ENCODE data around the gene PDE1C. TPM values are rescaled to one million over a fixed set of nuclear protein-coding genes. Genes with fewer than 3 reads are reported as not detected.
A peak's percentile ranks its signal among the peaks of the same experiment; 100 is the strongest.
"Not testable (repeated sequence)": the region's sequence is repeated elsewhere in the genome, so short reads cannot be mapped to it uniquely, and the experiment has no call there.

Gene PDE1C
- polyA plus RNA-seq, 1 donor = 2.6 TPM

DNA sequence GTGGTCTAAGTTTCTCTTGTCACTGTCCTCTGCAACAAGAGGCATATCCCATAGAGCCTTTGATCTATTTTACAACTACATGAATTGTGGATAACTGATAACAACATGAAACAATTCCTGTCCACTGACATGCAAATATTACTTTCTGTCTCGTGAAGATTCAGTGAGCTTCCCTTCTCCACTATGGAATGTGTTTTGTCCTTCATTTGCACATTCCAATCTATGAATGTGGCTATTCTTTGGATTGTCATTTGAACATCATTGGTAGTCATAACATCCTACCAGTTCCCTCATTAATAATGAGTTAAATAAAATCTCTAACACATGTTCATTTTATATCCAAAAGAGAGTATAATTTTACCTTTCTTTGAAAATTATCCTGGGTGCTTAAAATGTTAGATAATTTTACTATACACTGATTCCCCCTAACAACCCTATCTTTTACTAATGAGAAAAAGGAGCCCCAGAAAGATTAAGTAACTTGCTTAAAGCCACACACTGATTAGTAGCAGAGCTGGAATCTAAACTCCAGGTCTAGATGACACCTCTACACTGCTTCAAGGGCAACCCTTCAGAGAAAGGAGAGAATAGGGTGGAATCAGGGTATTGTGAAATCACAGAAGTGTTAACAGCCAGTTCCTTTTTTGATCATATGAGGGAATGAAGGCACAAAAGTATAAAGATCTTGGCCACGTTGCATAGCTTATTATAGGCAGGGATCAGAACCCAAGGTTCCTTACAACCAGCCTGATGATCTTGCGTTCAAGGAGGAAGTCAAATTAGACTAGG is 39.1 kb downstream of the PDE1C start:
- Histone ChIP-seq H3K4me3 (ENCODE audit: low read length) (no peak overlapping the region), H3K4me1 (ENCODE audit: control insufficient read depth, insufficient read depth, low read length) (no peaks in the 10 kb centered on the region), H3K36me3 (ENCODE audit: control insufficient read depth, insufficient read depth, low read length) (no peaks in the 10 kb centered on the region), H3K27ac (ENCODE audit: low read length) (no peak overlapping the region), H3K9me3 (ENCODE audit: control insufficient read depth, low read depth, low read length) (no peaks in the 10 kb centered on the region), H3K27me3 (ENCODE audit: control insufficient read depth, insufficient read depth, low read length) (no peaks in the 10 kb centered on the region)
- 49% methylated on average over 2 of the region's 3 CpGs for WGBS (ENCODE audit: insufficient coverage, low lambda C conversion rate)
- DNase-seq = peak; percentile 33 to 46

GRCh38 chr7:32026083-32026425 is 44.2 kb downstream of the PDE1C start:
- Histone ChIP-seq H3K27me3 (ENCODE audit: control insufficient read depth, insufficient read depth, low read length) (no peaks in the 10 kb centered on the region), H3K9me3 (ENCODE audit: control insufficient read depth, low read depth, low read length) (no peaks in the 10 kb centered on the region), H3K4me1 (ENCODE audit: control insufficient read depth, insufficient read depth, low read length) (no peaks in the 10 kb centered on the region), H3K27ac (ENCODE audit: low read length) (no peak overlapping the region), H3K4me3 (ENCODE audit: low read length) (no peak overlapping the region), H3K36me3 (ENCODE audit: control insufficient read depth, insufficient read depth, low read length) (no peaks in the 10 kb centered on the region)
- DNase-seq = no peak
- 90% methylated on average over 2 of the region's 5 CpGs for WGBS (ENCODE audit: insufficient coverage, low lambda C conversion rate)

DNA sequence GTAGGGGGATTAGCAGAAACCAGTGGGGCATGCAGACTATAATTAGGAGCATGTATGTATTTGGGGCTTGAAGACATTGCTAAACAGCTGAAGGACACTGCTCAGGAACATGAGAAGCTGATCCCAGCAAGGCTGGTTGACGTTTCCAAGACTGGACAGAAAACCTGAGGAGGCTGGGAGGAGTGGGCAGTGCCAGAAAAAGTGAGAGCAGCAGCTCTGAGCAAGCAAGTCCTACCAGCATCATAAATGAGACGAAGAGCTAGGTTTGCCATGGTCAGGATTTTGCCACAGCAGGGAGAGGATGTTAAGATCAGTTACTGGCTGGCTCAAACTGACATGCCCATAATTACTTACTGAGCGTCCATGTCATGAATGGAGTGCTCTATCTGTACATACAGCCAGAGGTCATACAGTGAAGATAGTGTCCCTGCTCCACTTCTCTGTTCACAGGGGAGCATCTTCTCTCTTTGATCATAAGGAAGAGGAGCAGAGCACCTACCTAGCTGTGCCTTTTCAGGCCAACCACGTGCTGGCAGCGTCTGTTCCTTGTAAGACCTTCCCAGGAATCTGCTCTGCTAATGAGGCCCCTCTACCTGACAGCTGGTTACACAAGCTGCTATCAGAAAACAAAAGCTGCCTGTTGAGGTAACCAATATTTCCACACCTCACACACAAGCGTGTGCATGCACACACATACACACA is 44.7 kb downstream of the PDE1C start:
- DNase-seq = no peak
- no peak overlapping the region for H3K4me3 ChIP-seq (ENCODE audit: low read length)
- no peaks in the 10 kb centered on the region for H3K9me3 ChIP-seq (ENCODE audit: control insufficient read depth, low read depth, low read length)
- no peaks in the 10 kb centered on the region for H3K4me1 ChIP-seq (ENCODE audit: control insufficient read depth, insufficient read depth, low read length)
- no CpG with 5 or more reads among the region's 6 CpGs for WGBS (ENCODE audit: insufficient coverage, low lambda C conversion rate)
- no peaks in the 10 kb centered on the region for H3K27me3 ChIP-seq (ENCODE audit: control insufficient read depth, insufficient read depth, low read length)
- H3K36me3 ChIP-seq (ENCODE audit: control insufficient read depth, insufficient read depth, low read length) = no peaks in the 10 kb centered on the region
- H3K27ac ChIP-seq (ENCODE audit: low read length) = no peak overlapping the region

DNA sequence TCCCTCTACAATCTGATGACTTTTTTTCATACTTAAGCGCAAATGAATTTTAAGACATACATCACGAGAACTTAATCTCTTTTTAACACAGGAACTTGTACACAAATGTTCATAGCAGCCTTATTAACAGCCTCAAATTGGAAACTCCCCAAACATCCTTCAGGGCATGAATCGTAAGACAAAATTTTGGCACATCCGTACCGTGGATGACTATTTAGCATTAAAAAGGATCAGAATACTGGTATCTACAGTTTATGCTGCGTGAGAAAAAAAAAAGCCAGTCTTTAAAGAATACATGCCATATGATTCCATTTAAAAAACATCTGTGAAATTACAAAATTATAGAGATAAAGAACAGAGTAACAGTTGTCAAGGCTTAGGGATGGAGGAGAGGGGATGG is 46.8 kb downstream of the PDE1C start:
- no peaks in the 10 kb centered on the region for H3K36me3 ChIP-seq (ENCODE audit: control insufficient read depth, insufficient read depth, low read length)
- no peak for DNase-seq
- WGBS (ENCODE audit: insufficient coverage, low lambda C conversion rate) = 90% methylated on average over 2 of the region's 6 CpGs
- no peaks in the 10 kb centered on the region for H3K9me3 ChIP-seq (ENCODE audit: control insufficient read depth, low read depth, low read length)
- H3K27me3 ChIP-seq (ENCODE audit: control insufficient read depth, insufficient read depth, low read length) = no peaks in the 10 kb centered on the region
- H3K27ac ChIP-seq (ENCODE audit: low read length) = no peak overlapping the region
- H3K4me1 ChIP-seq (ENCODE audit: control insufficient read depth, insufficient read depth, low read length) = peaks cover 8% of the 10 kb centered on the region
- H3K4me3 ChIP-seq (ENCODE audit: low read length) = no peak overlapping the region

DNA sequence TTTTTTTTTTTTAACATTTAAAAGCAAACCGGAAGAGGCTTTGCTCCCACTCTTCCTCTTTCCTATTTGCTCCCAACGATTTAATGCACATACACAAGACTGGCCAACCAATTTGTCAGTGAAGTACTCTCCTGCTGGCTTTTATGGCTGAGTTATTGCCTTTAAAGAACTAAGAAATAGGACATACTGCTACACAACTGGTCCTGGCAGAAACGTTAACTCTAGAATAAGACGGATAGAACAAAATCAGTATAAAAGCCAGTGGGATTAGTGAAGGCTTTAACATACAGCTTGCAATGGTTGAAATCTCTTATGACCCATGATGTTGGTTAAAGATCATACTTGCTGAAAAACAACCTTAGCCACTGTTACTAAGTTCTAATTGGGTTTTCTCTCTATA is 47.2 kb downstream of the PDE1C start:
- DNase-seq = no peak

DNA sequence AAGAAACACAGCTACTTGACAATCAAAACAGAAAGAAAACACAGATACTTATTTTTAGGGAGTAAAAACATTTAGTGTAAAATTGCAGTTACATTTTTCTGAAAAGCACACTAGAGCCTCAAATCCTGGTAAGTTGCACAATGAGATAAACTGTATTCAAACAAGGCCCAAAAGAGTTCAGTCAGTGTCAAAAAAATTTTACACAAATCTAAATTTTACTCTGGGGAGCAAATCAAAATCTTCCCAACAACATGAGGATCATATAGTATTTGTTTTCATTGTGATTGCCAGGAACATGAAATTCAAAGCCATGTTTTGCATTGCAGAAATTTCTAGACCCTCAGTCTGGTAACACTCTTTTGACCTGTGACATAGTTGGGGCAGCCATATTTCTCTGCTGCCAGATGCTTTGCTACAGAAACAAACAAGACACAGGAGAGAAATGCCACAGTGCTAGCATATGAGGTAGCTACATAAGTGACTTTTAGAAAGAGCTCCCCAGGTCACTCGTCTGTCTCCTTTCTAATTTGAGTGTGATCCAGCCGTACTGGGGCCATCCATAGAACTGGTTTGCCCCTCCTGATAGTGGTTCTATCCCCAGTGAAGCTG is 49.6 kb downstream of the PDE1C start:
- Histone ChIP-seq H3K4me3 (ENCODE audit: low read length) (no peak overlapping the region), H3K4me1 (ENCODE audit: control insufficient read depth, insufficient read depth, low read length) (peaks cover 9% of the 10 kb centered on the region), H3K9me3 (ENCODE audit: control insufficient read depth, low read depth, low read length) (no peaks in the 10 kb centered on the region), H3K27me3 (ENCODE audit: control insufficient read depth, insufficient read depth, low read length) (no peaks in the 10 kb centered on the region), H3K27ac (ENCODE audit: low read length) (no peak overlapping the region), H3K36me3 (ENCODE audit: control insufficient read depth, insufficient read depth, low read length) (no peaks in the 10 kb centered on the region)
- no CpG with 5 or more reads among the region's 2 CpGs for WGBS (ENCODE audit: insufficient coverage, low lambda C conversion rate)
- no peak for DNase-seq

More for the DNA sequence above, 47.2 kb downstream of the PDE1C start:
- WGBS (ENCODE audit: insufficient coverage, low lambda C conversion rate) = 44% methylated on average over 2 of the region's 4 CpGs
- H3K27me3 ChIP-seq (ENCODE audit: control insufficient read depth, insufficient read depth, low read length) = no peaks in the 10 kb centered on the region
- H3K4me1 ChIP-seq (ENCODE audit: control insufficient read depth, insufficient read depth, low read length) = peaks cover 9% of the 10 kb centered on the region
- H3K4me3 ChIP-seq (ENCODE audit: low read length) = no peak overlapping the region
- no peaks in the 10 kb centered on the region for H3K36me3 ChIP-seq (ENCODE audit: control insufficient read depth, insufficient read depth, low read length)
- H3K27ac ChIP-seq (ENCODE audit: low read length) = no peak overlapping the region
- no peaks in the 10 kb centered on the region for H3K9me3 ChIP-seq (ENCODE audit: control insufficient read depth, low read depth, low read length)

GRCh38 chr7:32018845-32019578 is 51.2 kb downstream of the PDE1C start:
- WGBS (ENCODE audit: insufficient coverage, low lambda C conversion rate) = 20% methylated on average over 1 of the region's 2 CpGs
- DNase-seq = peak; percentile 25 to 79
- H3K27ac ChIP-seq (ENCODE audit: low read length) = peak overlapping the region; percentile 30

GRCh38 chr7:32015133-32015532 is 55.1 kb downstream of the PDE1C start:
- WGBS (ENCODE audit: insufficient coverage, low lambda C conversion rate) = 86% methylated on average over 1 of the region's 2 CpGs
- Histone ChIP-seq H3K9me3 (ENCODE audit: control insufficient read depth, low read depth, low read length) (no peaks in the 10 kb centered on the region), H3K4me3 (ENCODE audit: low read length) (no peak overlapping the region), H3K4me1 (ENCODE audit: control insufficient read depth, insufficient read depth, low read length) (peaks cover 9% of the 10 kb centered on the region), H3K36me3 (ENCODE audit: control insufficient read depth, insufficient read depth, low read length) (no peaks in the 10 kb centered on the region), H3K27ac (ENCODE audit: low read length) (no peak overlapping the region), H3K27me3 (ENCODE audit: control insufficient read depth, insufficient read depth, low read length) (no peaks in the 10 kb centered on the region)
- no peak for DNase-seq

More at GRCh38 chr7:32018845-32019578, 51.2 kb downstream of the PDE1C start:
- Histone ChIP-seq H3K36me3 (ENCODE audit: control insufficient read depth, insufficient read depth, low read length) (no peaks in the 10 kb centered on the region), H3K4me1 (ENCODE audit: control insufficient read depth, insufficient read depth, low read length) (peaks cover 9% of the 10 kb centered on the region), H3K27me3 (ENCODE audit: control insufficient read depth, insufficient read depth, low read length) (no peaks in the 10 kb centered on the region), H3K4me3 (ENCODE audit: low read length) (no peak overlapping the region), H3K9me3 (ENCODE audit: control insufficient read depth, low read depth, low read length) (no peaks in the 10 kb centered on the region)

- not testable (repeated sequence) for H3K4me3 ChIP-seq (ENCODE audit: low read length); DNase-seq; H3K4me1 ChIP-seq (ENCODE audit: control insufficient read depth, insufficient read depth, low read length); H3K27ac ChIP-seq (ENCODE audit: low read length); H3K9me3 ChIP-seq (ENCODE audit: control insufficient read depth, low read depth, low read length); H3K36me3 ChIP-seq (ENCODE audit: control insufficient read depth, insufficient read depth, low read length); H3K27me3 ChIP-seq (ENCODE audit: control insufficient read depth, insufficient read depth, low read length)
- WGBS (ENCODE audit: insufficient coverage, low lambda C conversion rate) = 80% methylated on average over 1 of the region's 2 CpGs
Observed at GRCh38 chr7:32013471-32013870, 56.7 kb downstream of the PDE1C start.

DNA sequence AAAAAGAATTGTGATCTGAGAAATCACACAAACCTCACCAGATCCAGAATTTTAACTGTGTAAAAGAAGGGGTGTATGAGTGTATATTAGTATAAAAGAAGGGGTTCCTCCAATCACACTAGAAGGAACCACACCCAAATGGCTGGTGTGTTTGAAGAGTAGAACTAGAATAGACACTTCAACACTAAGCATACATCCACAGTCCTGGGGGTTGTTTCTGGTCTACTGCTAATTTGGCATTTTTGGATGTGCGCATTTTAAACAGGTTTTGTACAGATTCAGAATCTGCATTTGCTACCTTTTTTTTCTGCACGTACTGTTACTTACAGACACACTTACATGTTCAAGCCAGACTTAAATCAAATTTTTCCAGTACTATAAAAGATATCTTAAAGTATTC is 64.6 kb downstream of the PDE1C start:
- Histone ChIP-seq H3K4me1 (ENCODE audit: control insufficient read depth, insufficient read depth, low read length) (no peaks in the 10 kb centered on the region), H3K27ac (ENCODE audit: low read length) (no peak overlapping the region), H3K4me3 (ENCODE audit: low read length) (no peak overlapping the region), H3K36me3 (ENCODE audit: control insufficient read depth, insufficient read depth, low read length) (no peaks in the 10 kb centered on the region), H3K9me3 (ENCODE audit: control insufficient read depth, low read depth, low read length) (peaks cover 9% of the 10 kb centered on the region), H3K27me3 (ENCODE audit: control insufficient read depth, insufficient read depth, low read length) (no peaks in the 10 kb centered on the region)
- WGBS (ENCODE audit: insufficient coverage, low lambda C conversion rate) = 100% methylated on average over 2 of the region's 2 CpGs
- no peak for DNase-seq
